Occipital lobe (tissue), 2 donors: ENCODE measurements around the gene PERCC1. TPM values are rescaled to one million over a fixed set of nuclear protein-coding genes. Genes with fewer than 3 reads are reported as not detected.

ENCODE experiments used
- DNase-seq: peaks from one replicate; lab custom pipeline; 2025; lab: John Stamatoyannopoulos, UW
- total RNA-seq: library from RNA; depleted of rRNA; stranded (reverse); fragments of >200 nt; gene quantifications from one replicate; pipeline ENCODE4 v1.2.3, GENCODE V29; 2014

Gene PERCC1
- total RNA-seq, result not detected

DNA sequence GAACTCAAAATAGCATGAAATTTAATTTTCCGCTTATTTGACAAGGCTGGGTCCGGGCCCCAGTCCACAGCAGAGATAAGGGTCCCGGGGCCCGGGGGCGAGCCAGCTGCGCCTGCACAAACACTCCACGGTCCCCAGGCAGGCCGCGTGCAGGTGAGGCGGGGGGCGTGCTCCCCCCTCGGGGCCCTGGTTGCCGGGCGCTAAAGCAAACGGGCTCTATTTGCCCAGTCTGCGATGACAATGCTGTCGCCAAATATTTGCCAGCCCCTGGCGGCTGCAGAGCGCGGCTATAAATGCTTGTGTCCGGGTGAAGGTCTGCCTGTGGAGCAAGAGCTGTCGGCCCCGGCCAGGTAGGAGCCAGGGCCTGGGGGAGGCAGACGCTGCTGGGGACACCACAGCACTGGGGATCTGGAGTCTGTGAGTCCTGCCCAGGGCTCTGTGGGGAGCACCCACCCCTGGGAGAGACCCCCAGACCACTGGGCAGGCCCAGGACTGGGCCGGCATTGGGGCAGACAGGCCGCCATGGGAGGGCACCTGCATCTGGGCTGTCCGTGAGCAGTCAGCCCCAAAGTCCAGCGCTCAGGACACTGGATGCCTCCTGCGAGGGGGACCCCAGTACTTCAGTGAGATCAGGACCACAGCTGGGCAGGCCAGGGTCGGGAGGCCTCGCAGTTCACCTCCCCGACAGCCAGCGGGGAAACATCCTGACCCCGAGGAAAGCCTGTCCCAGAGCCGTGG is at the start of gene PERCC1:
TSS of gene PERCC1 (plus strand) at position 320 of the 738 bp plus-strand sequence. CDS start 1,516 bp downstream, outside the sequence.
- DNase-seq, result no peak

DNA sequence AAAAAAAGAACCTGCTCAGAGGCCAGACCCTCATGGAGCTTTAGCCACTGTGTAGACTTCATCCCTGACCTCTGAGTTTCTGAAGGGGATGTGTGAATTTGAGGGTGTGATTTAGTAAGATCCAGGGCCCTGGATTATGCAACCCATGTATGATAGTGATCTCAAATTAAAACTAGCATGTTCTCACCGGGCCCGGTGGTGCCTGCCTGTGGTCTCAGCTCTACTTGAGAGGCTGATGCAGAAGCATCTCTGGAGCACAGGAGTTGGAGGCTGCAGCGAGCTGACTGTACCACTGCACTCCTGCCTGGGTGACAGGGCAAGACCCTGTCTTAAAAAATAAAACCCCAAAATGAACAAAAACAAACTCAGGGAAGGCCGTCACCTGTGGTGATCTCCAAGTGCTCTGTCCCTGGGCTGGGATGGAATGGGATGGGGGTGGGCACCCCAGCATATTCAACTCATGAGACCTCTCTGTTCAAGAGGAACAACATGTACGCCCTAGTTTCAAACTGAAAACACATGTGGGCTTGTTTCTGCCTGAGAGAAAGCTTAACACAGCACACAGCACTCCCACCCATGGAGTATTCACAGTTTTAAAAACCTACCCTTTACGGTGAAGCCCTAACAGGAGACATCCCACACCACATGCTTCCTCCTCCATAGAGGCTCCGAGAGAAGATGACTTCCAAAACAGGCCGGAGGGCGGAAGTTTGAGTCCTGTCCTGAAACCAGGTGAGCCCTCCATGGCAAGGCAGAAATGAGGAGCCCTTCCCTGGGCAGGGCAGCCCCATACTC is 49.1 kb upstream of the PERCC1 start:
- DNase-seq, result no peak

DNA sequence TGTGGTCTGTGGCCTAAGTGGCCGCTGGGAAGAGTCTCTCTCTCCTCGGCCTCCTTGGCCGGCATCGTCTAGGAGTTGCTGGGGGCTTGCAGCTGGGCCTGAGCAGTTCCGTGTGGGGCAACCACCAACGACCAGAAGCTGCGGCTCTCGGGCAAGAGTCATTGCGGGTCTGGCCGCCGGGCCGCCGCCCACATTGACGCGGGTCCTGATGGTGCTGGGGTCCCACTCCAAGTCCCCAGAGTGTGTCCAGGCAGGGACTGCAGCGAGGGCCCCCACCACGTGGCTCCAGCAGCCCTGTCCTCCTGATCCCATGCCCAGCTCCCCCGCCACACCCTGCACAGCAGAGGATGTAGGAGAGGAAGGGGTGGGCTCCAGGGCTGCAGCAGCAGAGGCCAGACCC is 47.3 kb upstream of the PERCC1 start:
- no peak for DNase-seq

DNA sequence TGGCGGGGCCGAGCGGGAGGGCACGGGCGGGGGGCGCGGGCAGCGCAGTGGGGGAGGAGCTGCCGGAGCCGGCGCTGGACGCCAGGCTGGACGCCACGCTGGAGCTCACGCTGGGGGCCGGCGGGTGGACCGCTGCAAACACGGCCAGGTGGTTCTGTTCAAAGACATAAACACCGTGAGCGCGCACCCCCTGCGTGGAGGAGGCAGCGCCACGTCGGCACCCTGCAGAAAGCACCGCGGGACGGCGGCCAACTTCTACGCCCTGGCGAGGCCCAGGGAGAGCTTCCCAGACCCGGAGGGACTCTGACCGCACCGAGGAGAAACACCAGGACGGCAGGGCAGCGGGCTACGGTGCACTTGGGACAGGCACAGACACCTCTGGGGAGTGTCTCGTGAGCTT is 45.6 kb upstream of the PERCC1 start:
- DNase-seq, result no peak

GRCh38 chr16:1387331-1387730 is 43.5 kb upstream of the PERCC1 start:
- DNase-seq, result no peak

DNA sequence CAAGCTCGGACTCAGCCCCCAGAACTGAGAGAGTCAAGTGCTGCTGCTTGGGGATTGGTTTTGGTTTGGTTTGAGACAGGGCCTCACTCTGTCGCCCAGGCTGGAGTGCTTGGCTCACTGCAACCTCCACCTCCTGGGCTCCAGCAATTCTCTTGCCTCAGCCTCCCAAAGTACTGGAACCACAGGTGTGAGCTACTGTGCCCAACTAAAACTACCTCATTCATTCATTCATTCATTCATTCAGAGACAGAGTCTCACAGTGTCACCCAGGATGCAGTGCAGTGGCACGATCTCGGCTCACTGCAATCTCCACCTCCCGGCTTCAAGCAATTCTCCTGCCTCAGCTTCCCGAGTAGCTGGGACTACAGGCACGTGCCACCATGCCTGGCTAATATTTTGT is 41.1 kb upstream of the PERCC1 start:
- DNase-seq, result no peak

DNA sequence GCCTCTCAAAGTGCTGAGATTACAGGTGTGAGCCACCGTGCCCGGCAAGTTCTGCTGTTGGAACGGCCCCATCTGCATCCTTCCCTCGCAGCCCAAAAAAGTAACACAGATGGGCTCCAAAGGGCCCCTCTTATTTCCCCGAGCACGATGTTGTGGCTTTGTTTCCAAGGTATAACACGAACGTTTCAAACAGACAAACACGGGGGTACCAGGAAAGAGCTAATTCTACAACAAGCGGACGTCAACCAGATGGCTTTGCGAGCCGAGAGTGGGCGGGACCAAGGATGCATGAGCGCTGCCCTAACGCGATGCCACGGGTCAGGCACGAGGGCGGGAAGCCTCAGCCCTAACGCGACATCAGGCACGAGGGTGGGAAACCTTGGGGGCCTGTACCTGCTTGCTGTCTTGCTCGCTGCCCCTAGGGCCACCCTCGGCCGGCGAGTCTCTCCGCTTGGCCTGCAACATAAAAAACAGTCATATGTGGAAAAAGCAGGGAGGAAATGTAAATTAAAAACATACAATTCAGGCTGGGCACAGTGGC is 40.6 kb upstream of the PERCC1 start:
- DNase-seq, result no peak

DNA sequence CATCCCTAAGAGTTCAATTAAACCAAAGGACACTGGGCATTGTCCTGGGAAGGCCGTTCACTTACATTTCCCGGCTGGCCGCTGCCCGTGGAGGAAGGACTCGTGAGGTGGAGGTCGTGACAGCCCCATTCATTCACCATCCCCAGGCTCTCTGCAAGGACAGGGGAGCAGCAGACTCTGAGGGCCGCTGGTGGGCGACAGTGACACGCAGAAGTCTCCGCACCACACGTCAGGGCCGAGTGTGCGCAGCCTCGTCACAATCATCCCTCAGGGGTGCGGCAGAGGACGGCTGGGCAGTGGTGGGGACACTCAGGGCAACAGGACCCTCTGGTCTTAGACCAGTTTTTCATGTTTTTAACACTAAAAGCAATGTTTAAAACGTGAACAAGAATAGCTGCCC is 38.1 kb upstream of the PERCC1 start:
- DNase-seq, result no peak

- DNase-seq, result no peak
Observed at GRCh38 chr16:1393613-1394176, 37.2 kb upstream of the PERCC1 start.

- no peak for DNase-seq
Observed at GRCh38 chr16:1394367-1394951, 36.4 kb upstream of the PERCC1 start.

DNA sequence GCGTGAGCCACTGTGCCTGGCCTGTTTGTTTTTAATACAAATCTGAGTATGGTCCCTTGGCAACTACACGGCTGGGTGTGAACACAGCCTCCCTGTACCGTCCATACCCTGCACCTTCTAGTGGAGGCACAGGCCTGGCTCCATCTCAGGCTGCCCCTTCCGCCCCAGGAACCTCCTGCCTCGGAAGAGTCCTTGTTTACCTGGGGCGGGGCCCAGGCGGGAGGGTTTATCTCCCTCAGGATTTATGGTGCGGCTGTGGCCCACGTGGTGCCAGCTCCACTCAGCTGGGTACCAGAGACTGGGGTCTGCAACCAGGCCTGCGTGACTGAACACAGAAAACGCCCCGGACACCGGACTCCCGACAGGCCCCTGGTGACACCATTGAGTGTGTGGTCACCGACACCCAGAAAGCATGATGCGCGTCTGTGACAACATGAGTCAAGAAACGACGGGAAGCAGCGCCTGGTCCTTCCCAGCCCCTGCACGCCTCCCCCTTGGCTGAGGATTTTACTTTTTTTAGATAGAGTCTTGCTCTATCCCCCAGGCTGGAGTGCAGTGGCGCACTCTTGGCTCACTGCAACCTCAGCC is 35.3 kb upstream of the PERCC1 start:
- no peak for DNase-seq

DNA sequence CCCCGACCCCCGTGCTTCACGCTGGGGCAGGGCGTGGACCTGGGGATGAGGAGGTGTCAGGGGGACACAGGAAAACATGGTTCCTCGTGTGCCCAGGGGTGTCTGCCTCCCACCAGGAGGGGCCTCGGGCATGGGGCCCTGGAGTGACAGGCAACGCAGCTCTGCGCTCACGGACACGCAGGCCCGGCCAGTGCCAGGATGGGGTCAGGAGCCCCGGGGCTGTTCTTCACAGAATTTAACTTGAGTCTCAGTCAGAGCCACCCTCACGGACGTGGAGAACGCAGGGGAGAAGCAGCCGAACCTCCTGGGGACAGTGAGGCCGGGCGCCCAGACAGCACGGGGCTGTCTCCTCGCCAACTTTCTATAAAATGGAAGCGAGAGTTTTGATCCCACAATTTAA is 33.1 kb upstream of the PERCC1 start:
- no peak for DNase-seq

- no peak for DNase-seq
Observed at GRCh38 chr16:1398351-1398750, 32.5 kb upstream of the PERCC1 start.

DNA sequence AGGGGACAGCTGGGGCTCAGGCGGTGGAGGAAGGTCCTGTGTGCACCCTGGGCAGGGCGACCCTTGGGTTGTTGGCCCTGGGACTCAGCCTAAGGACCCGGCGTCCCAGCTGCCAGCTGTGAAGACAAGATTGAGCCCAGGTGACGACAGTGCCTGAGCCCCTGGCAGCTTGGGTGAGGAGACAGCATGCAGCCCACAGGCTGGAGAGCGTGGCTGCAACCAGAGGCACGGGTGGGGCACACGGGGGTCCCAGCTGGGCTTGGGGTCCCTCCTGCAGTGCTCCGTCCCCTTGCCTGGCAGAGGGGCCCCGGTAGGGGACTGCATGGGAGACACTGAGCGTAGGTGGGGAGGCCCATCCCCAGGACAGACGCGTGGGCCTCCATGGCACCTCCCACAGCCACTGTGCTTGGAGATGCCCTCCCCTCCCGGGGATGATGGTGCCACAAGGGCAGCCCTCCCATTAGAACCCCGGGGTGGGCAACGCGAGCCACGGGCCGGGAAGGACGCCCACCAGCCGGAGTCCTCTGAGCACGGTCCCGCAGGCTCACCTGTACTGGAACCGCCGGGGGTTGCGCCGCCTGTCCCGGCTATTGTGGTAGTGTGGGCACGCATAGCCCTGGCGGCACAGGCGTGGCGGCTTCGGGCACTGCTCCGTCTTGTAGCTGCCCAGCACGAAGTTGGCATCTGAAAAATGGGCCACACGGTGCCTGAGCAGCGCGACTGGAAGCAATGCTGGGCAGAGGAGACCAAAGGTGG is 31.9 kb upstream of the PERCC1 start:
- DNase-seq, result no peak

DNA sequence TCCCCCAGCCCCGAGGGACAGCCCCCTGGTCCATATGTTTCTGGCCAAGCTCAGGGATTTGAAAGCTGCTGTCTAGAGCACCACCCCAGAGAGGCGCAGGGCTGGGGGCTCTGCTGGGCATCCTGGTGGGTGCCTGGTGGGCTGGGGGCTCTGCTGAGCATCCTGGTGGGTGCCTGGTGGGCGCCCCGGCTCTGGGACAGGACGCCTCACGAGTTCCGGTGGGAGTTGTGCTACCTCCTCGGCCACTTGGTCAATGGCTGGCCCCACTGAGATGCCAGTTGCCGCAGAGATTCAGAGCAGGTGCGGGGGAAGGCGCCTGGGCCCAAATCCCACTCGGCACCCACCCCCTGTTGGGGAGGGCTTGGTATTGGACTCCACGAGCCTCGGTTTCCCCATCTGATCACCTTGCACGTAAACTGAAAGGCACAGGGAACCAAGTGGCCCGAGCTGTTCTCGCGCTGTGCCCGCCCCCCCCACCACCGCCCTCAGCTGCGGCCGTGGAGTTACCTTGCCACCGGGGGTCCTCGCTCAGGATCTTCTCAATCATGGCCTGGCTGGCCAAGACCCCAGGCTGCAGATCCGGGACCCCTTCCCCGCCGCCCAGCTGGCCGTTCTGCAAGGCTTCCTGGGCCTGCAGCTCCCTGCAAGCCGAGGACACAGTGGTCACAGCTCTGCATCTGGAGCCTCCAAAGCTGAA is 29.7 kb upstream of the PERCC1 start:
- no peak for DNase-seq

DNA sequence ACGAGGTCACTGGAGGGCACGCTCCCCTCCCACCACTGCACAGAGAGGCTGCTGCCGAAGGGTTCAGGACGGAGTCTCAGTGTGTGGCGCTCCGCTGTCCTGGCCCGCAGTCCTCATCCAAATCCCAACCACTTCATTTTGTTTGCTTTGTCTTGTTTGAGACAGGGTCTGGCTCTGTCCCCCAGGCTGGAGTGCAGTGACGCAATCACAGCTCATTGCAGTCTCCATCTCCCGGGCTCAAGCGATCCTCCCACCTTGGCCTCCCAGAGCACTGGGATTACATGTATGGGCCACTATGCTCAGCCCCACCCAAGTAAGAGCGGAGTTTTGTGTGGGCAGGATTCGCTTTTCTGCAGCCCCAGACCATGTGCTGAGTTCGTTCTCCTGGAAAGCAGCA is 29.1 kb upstream of the PERCC1 start:
- no peak for DNase-seq

DNA sequence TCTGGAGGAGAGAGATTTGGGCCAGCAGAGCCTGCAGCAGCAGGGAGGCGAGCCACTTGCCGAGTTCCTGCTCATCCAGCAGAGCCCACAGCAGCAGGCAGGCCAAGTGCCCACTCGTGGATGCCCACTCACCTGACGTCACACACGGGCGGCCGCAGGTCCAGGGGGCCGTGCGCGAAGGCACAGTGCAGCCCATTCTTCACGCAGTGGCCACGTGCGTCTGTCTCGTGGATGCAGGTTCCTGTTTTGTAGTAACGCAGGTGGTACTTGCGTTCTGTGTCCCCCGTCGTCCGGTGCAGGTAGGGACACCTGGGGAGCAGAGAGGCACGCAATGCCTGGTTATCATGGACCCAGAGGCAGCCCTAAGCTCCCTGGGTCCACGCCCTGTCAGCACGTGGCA is 27.8 kb upstream of the PERCC1 start:
- no peak for DNase-seq

- DNase-seq, result no peak
Observed at GRCh38 chr16:1403733-1404132, 27.1 kb upstream of the PERCC1 start.

GRCh38 chr16:1407753-1408152 is 23.1 kb upstream of the PERCC1 start:
- no peak for DNase-seq

DNA sequence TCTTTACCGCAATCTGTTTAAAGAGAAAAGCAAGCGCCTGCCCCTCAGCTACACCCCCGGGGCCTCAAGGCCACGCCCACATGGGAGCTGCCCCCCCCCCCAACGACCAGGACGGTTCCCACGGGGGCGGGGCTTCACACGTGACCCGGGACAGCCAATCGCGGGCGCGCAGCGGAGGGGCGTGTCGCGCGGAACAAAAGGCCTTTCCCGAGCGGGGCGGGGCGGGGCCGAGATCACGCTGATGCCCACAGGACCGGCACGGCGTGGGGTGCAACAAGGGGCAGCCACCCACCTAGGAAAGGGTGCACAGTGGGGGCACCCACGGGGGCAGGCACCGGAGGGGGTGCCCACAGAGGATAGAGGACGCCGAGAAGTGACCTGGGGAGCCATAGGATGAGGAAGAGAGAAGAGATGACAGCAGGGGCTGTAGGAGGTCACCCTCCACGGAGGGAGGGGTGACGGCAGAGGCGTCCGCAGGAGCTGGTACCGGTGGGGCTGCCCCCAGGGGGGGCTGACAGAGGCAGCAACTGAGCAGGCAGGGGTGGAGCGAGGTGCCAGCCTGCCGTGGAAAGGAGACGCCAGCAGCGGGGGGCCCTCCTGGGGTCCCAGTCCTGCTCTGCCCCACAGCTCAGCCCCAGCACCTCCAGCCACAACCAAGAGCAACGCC is 22.6 kb upstream of the PERCC1 start:
- DNase-seq, result peak; percentile 88
